ENCODE data around the gene BANP.

DNA sequence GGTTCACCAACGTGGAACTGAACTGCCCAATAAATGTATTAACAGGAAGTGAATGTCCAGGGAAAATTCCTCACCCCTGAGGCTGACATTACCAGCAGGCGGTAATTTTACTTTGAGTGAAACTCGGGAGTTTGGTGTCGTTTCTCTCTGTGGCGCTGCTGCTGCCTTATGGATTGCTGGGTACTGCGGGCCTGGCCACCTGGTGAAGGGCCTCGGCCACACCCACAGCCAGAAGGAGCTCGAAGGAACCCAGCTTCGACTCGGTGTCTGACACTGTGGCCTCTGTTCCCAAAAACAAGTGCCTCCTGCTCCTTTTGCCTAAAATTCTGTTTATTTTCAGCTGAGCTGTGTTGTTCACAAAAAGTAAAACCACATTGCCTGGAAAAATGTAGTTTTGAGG, 115.0 kb downstream of the BANP start:
- TF ChIP-seq, protein P1, sequence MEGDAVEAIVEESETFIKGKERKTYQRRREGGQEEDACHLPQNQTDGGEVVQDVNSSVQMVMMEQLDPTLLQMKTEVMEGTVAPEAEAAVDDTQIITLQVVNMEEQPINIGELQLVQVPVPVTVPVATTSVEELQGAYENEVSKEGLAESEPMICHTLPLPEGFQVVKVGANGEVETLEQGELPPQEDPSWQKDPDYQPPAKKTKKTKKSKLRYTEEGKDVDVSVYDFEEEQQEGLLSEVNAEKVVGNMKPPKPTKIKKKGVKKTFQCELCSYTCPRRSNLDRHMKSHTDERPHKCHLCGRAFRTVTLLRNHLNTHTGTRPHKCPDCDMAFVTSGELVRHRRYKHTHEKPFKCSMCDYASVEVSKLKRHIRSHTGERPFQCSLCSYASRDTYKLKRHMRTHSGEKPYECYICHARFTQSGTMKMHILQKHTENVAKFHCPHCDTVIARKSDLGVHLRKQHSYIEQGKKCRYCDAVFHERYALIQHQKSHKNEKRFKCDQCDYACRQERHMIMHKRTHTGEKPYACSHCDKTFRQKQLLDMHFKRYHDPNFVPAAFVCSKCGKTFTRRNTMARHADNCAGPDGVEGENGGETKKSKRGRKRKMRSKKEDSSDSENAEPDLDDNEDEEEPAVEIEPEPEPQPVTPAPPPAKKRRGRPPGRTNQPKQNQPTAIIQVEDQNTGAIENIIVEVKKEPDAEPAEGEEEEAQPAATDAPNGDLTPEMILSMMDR (IDR thresholded peaks at IDR 0.05), result no peak
- TF ChIP-seq POLR2AphosphoS5 (IDR thresholded peaks at IDR 0.05), result no peak
- no peak for TF ChIP-seq EP300 (IDR thresholded peaks at IDR 0.05)

Measured in esophagus muscularis mucosa (tissue), 4 donors.